Medulla oblongata (tissue), 1 donor: ENCODE data around the gene RASSF1.
"Not testable (repeated sequence)": the region's sequence is repeated elsewhere in the genome, so short reads cannot be mapped to it uniquely, and the experiment has no call there.

Experiments used
- DNase-seq: peaks from one replicate; pipeline ENCODE4 v3.0.0-alpha.2; 2015; ENCODE audit errors: extremely low spot score

The RASSF1 gene

GRCh38 chr3:50323614-50324199, 16.9 kb downstream of the RASSF1 start:
- DNase-seq = no peak

- no peak for DNase-seq
Observed at GRCh38 chr3:50323092-50323600, 17.5 kb downstream of the RASSF1 start.

GRCh38 chr3:50322386-50323091, 18.1 kb downstream of the RASSF1 start, which contains the start of gene HYAL2:
Gene HYAL2 (minus strand): TSS chr3:50322745. CDS start chr3:50320489, 2,256 bp downstream.
- no peak for DNase-seq

- DNase-seq = no peak
Observed at GRCh38 chr3:50322115-50322385, 18.6 kb downstream of the RASSF1 start.

GRCh38 chr3:50321336-50322114, 19.1 kb downstream of the RASSF1 start:
- peak; percentile 90 for DNase-seq

GRCh38 chr3:50320853-50321335, 19.7 kb downstream of the RASSF1 start:
- peak; percentile 92 for DNase-seq

GRCh38 chr3:50319894-50320625, 20.6 kb downstream of the RASSF1 start:
- no peak for DNase-seq

- no peak for DNase-seq
Observed at GRCh38 chr3:50319181-50319893, 21.3 kb downstream of the RASSF1 start.

- DNase-seq = no peak
Observed at GRCh38 chr3:50318615-50319014, 22.0 kb downstream of the RASSF1 start.

GRCh38 chr3:50318163-50318562, 22.5 kb downstream of the RASSF1 start:
- no peak for DNase-seq

- no peak for DNase-seq
Observed at GRCh38 chr3:50317300-50317699, 23.3 kb downstream of the RASSF1 start.

- no peak for DNase-seq
Observed at GRCh38 chr3:50316657-50317242, 23.9 kb downstream of the RASSF1 start.

- no peak for DNase-seq
Observed at GRCh38 chr3:50314816-50315215, 25.8 kb downstream of the RASSF1 start.

- no peak for DNase-seq
Observed at GRCh38 chr3:50314342-50314741, 26.3 kb downstream of the RASSF1 start.

- DNase-seq = not testable (repeated sequence)
Observed at GRCh38 chr3:50312041-50312440, 28.6 kb downstream of the RASSF1 start.

- no peak for DNase-seq
Observed at GRCh38 chr3:50304601-50305000, 36.0 kb downstream of the RASSF1 start.

- no peak for DNase-seq
Observed at GRCh38 chr3:50303013-50303815, 37.4 kb downstream of the RASSF1 start, which contains the start of gene HYAL1. Gene HYAL1 (minus strand): TSS chr3:50303574. CDS start chr3:50302956, 618 bp downstream.

- no peak for DNase-seq
Observed at GRCh38 chr3:50302095-50303012, 38.3 kb downstream of the RASSF1 start.
